Activated CD4-positive, alpha-beta memory T cell treated with anti-CD3 and anti-CD28 coated beads, Interleukin-2, amount 10 ng/mL, durations not matched to agents 7 days and 5 days (primary cell): ENCODE results near the gene DCLK1. TPM values are rescaled to one million over a fixed set of nuclear protein-coding genes. Genes with fewer than 3 reads are reported as not detected.

ENCODE experiments used
- CTCF ChIA-PET: fragments of 350-600 bp; sonication (Branson Sonifier 250); formaldehyde crosslinking; loops from one replicate; lab custom pipeline; 2021; ENCODE audit warnings: antibody characterized with exemption, inconsistent platforms; lab: Charles Lee
- POLR2A ChIA-PET: fragments of 350-600 bp; sonication (Branson Sonifier 250); formaldehyde crosslinking; loops from one replicate; lab custom pipeline; 2021; ENCODE audit warnings: antibody characterized with exemption; lab: Charles Lee
- DNase-seq: peaks from one replicate; pipeline ENCODE4 v3.0.0-alpha.2; 2020
- H3K27ac Mint-ChIP-seq: one replicate; pipeline ENCODE4 v1.8.0; 2021; ENCODE audit warnings: mild to moderate bottlenecking, mixed read lengths
- H3K27me3 Mint-ChIP-seq: one replicate; pipeline ENCODE4 v1.8.0; 2021; ENCODE audit warnings: mixed read lengths
- H3K36me3 Mint-ChIP-seq: one replicate; pipeline ENCODE4 v1.8.0; 2021; ENCODE audit warnings: low read depth, mixed read lengths
- H3K4me1 Mint-ChIP-seq: one replicate; pipeline ENCODE4 v1.8.0; 2021; ENCODE audit warnings: mixed read lengths
- H3K4me3 Mint-ChIP-seq: one replicate; pipeline ENCODE4 v1.8.0; 2021; ENCODE audit warnings: mild to moderate bottlenecking, mixed read lengths
- H3K9me3 Mint-ChIP-seq: one replicate; pipeline ENCODE4 v1.8.0; 2021; ENCODE audit warnings: mixed read lengths
- total RNA-seq, 2 experiments: library from RNA; stranded (reverse); gene quantifications; one replicate each; pipeline ENCODE4 v1.2.3, GENCODE V29; 2021

DCLK1 gene
- total RNA-seq, 2 experiments from 2014 or later, result not detected

DNA sequence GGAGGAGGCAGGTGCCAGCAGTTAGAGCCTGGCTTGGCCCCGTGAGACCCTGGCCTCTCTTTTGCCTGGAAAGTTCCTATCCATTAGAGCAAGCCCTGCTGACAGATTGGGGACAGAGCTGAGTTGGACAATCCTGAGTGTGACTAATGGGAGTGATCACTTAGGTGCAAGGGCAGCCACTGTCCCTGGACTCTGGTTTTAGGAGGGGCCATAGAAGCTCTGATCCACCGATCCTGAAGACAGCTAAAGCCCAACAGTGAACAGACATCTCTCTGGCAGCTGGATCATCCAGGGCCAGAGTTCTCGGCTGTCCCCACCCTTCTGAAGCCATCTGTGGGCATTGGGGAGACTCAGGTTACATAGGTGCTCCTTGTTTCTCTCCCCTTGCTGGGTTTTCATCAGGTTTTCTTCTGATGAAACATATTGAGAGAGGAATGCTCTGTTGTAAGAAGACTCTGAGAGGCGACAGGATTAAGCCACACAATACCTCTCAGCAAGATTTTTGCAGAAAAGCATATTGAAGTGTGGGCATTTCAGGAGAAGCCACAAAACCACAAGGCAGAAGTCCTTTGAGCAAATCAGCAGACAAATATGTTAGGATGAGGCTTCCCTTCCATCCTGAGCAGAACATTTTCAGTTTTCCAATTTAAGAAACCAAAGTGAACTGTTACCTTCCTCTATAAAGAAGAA lies 366.7 kb downstream of the DCLK1 start:
- H3K4me1 Mint-ChIP-seq, result no peaks in the 10 kb centered on the region
- CTCF ChIA-PET, result no interaction called here
- DNase-seq, result no peak
- no peaks in the 10 kb centered on the region for H3K36me3 Mint-ChIP-seq
- H3K9me3 Mint-ChIP-seq, result peaks cover 5% of the 10 kb centered on the region
- no peak overlapping the region for H3K27ac Mint-ChIP-seq
- POLR2A ChIA-PET, result no interaction called here
- no peak overlapping the region for H3K4me3 Mint-ChIP-seq
- no peaks in the 10 kb centered on the region for H3K27me3 Mint-ChIP-seq

DNA sequence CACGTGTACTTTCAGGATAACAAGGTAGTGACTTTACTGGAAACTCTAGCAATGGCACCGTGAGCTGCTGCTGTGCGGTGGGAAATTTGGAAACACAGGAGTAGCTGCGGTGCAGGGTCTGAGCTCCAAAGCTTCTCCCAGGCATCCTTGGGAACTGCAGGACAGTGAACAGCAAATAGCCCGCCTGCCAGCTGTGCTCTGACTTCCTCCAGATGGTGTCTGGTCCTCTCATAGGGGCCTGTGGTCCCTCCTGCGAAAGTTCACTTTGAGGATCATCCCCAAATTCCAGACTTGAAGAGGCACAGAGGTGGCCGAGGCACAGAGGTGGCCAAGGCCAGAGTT lies 367.4 kb downstream of the DCLK1 start:
- no peaks in the 10 kb centered on the region for H3K36me3 Mint-ChIP-seq
- no peak overlapping the region for H3K27ac Mint-ChIP-seq
- no peaks in the 10 kb centered on the region for H3K4me1 Mint-ChIP-seq
- H3K9me3 Mint-ChIP-seq, result peaks cover 9% of the 10 kb centered on the region
- ChIA-PET CTCF (no interaction called here), POLR2A (no interaction called here)
- H3K4me3 Mint-ChIP-seq, result no peak overlapping the region
- DNase-seq, result no peak
- no peaks in the 10 kb centered on the region for H3K27me3 Mint-ChIP-seq

DNA sequence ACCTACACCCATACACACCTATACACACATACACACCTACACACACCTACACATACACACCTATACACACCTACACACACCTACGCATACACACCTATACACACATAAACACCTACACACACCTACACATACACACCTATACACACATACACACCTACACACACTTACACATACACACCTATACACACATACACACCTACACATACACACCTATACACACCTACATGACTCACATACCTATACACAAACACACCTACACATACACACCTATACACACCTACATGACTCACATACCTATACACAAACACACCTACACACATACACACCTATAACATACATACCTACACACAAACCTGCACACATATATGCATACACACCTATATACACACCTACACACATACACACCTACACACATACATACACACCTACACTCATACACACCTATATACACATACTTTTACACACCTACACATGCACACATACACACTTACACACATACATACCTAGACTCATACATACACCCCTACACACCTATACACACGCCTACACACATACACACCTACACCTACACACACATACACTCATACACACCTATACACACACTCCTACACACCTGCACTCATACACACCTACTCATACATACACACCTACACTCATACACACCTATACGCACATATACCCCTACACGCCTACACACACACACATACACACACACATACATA lies 368.0 kb downstream of the DCLK1 start:
- POLR2A ChIA-PET, result no interaction called here
- Mint-ChIP-seq H3K4me1 (no peaks in the 10 kb centered on the region), H3K36me3 (no peaks in the 10 kb centered on the region), H3K27ac (no peak overlapping the region), H3K27me3 (no peaks in the 10 kb centered on the region), H3K4me3 (no peak overlapping the region), H3K9me3 (peaks cover 11% of the 10 kb centered on the region)
- no peak for DNase-seq
- CTCF ChIA-PET, result no interaction called here

DNA sequence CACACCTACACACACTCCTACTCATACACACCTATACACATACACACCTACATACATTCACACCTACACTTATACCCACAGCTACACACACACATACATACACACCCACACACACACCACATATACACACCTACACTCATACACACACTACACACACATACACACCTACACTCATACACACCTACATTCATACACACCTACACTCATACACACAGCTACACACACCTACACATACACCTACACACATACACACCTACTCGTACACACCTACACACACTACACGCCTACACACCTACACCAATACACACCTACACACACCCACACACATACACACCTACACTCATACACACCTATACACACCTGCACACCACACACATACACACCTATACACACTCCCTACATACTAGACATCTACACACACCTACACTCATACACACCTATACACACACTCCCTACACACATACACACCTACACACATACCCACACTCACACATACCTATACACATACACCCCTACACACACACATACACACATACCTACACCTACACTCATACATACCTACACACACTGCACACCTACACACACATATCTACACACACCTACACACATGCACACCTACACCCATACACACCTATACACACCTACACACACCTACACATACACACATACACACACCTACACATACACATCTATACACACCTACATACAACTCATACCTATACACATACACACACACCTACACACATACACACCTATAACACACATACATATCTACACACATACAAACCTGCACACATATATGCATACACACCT lies 369.5 kb downstream of the DCLK1 start:
- H3K9me3 Mint-ChIP-seq, result peaks cover 11% of the 10 kb centered on the region
- H3K4me1 Mint-ChIP-seq, result no peaks in the 10 kb centered on the region
- no peaks in the 10 kb centered on the region for H3K27me3 Mint-ChIP-seq
- no peak overlapping the region for H3K27ac Mint-ChIP-seq
- POLR2A ChIA-PET, result no interaction called here
- CTCF ChIA-PET, result no interaction called here
- H3K36me3 Mint-ChIP-seq, result no peaks in the 10 kb centered on the region
- DNase-seq, result no peak
- H3K4me3 Mint-ChIP-seq, result no peak overlapping the region

DNA sequence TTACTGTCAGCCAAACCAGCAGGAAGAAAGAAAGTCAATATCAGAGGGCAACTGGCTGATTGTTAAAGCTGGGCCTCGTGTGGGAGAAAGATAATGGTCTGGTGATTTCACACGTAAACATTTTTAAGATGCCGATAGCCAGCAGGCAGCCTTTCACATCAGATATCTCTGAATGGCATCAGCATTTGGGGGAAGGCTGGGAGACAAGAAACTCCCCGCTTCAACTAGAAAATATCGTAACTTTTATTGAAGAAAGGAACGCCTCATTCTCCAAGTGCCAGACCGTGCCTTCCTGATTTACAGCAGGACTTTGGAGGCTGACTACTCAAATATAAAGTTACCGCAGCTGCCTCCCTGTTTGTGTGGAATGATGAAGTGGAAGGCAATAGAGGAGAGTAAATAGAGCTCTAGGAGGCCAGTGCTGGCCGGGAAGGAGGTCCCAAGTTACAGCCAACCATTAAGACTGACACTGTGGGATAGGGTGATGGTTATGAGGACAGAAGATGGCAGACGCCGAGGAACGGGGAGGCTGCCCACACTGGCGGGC lies 370.4 kb downstream of the DCLK1 start:
- ChIA-PET CTCF (no interaction called here), POLR2A (no interaction called here)
- Mint-ChIP-seq H3K36me3 (no peaks in the 10 kb centered on the region), H3K9me3 (peaks cover 11% of the 10 kb centered on the region), H3K27me3 (no peaks in the 10 kb centered on the region), H3K4me3 (no peak overlapping the region), H3K27ac (no peak overlapping the region), H3K4me1 (no peaks in the 10 kb centered on the region)
- no peak for DNase-seq

DNA sequence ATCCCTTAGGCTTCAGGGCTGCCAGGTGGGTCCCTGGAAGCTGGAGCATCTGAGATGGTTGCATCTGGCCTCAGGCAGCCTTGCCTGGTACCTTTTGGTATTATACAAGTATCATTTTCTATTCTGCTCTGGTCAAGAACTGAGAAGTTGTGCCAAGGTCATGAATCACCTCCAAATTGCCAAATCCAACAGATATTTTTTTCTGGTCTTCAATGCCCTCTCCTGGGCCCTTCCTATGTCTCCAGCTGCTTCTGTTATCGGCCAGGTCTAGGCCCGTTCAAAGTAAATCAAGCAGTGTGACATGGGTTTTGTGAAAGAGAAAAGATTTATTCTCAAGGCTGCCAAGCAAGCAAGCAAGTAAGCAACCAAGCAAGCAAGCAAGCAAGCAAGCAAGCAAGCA lies 383.6 kb downstream of the DCLK1 start:
- no peaks in the 10 kb centered on the region for H3K9me3 Mint-ChIP-seq
- CTCF ChIA-PET, result no interaction called here
- H3K4me3 Mint-ChIP-seq, result no peak overlapping the region

DNA sequence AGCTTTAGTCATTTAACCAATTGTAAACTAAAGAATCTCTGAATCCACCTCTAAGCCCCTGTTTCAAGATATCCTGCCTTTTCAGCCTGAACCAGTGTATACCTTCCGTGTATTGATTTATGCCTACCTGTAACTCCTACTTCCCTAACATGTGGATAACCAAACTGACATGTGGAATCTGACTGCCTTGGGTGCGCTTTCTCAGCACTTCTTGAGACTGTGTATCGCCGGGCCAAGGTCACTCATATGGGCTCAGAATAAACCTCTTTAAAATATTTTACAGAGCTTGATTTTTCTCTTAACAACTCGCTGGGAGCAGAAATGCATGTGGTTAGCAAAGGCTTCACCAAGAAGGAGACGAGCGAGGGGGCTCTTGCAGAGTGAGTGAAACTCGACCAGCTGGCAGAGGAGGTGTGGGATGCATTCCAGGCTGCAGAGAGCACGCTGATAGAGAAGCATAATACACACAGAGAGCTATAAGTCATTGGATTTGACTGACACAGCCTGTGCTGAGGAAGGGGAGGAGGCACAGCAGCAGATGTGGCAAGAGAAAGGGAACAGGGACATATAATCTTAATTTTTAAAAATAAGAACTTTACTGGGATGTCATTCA lies 386.5 kb downstream of the DCLK1 start:
- Mint-ChIP-seq H3K36me3 (no peaks in the 10 kb centered on the region), H3K27me3 (no peaks in the 10 kb centered on the region), H3K4me1 (no peaks in the 10 kb centered on the region), H3K4me3 (no peak overlapping the region), H3K9me3 (peaks cover 10% of the 10 kb centered on the region), H3K27ac (no peak overlapping the region)
- CTCF ChIA-PET, result no interaction called here
- DNase-seq, result no peak
- POLR2A ChIA-PET, result no interaction called here

More for the DNA sequence above, 383.6 kb downstream of the DCLK1 start:
- POLR2A ChIA-PET, result no interaction called here
- DNase-seq, result no peak
- Mint-ChIP-seq H3K27ac (no peak overlapping the region), H3K4me1 (no peaks in the 10 kb centered on the region), H3K36me3 (no peaks in the 10 kb centered on the region), H3K27me3 (no peaks in the 10 kb centered on the region)

DNA sequence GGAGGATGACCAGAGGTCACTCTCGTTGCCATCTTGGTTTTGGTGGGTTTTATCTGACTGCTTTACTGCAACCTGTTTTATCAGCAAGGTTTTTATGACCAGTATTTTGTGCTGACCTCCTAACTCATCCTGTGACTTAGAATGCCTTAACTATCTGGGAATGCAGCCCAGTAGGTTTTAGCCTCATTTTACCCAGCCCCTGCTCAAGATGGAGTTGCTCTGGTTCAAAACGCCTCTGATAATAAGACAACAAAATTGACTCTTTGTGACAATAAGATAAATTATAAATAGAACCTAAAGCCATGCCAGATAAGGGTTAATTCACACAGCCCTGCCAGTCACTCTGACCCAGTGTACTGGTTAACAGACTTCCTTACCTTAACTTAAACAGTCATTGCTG lies 387.0 kb downstream of the DCLK1 start:
- ChIA-PET CTCF (no interaction called here), POLR2A (no interaction called here)
- Mint-ChIP-seq H3K27ac (no peak overlapping the region), H3K36me3 (no peaks in the 10 kb centered on the region), H3K4me3 (no peak overlapping the region), H3K27me3 (no peaks in the 10 kb centered on the region), H3K9me3 (peaks cover 11% of the 10 kb centered on the region), H3K4me1 (no peaks in the 10 kb centered on the region)
- DNase-seq, result no peak

DNA sequence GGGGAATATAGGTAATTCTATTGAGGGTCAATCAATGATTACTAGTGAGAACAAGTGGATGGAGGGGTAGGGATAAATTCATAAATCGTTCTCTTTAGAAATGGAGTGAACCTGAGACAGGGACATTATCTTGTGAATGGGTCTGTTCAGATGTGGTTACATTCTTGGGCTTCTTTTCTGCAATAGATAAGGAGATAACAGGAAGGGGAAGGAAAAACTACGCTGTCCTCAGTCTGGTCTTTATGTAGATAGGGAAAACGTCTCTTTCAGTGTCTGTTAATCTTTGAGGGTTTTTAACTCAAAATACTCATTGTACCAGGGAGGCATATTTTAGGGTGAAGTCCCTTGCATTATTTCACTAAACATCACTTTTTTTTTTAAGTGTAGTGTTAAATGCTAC lies 388.0 kb downstream of the DCLK1 start:
- Mint-ChIP-seq H3K4me3 (no peak overlapping the region), H3K4me1 (no peaks in the 10 kb centered on the region), H3K27ac (no peak overlapping the region), H3K36me3 (no peaks in the 10 kb centered on the region), H3K9me3 (peaks cover 11% of the 10 kb centered on the region), H3K27me3 (no peaks in the 10 kb centered on the region)
- no peak for DNase-seq
- ChIA-PET POLR2A (no interaction called here), CTCF (no interaction called here)

DNA sequence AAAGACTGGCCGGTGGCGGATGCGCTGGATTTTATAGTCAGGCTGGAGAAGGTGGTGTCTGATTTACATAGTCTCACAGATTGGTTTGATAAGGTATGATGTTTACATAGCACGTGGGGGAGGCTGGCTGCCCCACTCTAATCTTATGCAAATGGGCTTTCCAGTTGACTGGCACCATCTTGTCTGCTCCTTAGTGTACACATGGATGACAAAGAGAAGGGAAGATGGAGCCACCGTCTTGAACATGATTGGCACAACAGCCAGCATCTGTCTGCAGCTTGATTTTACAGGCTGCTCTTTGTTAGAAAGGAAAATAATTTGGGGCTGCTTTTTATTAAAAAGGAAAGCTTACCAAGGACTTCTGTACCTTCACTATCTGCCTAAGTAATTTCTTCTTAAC lies 389.5 kb downstream of the DCLK1 start:
- no peaks in the 10 kb centered on the region for H3K4me1 Mint-ChIP-seq
- CTCF ChIA-PET, result no interaction called here
- no peak for DNase-seq
- H3K36me3 Mint-ChIP-seq, result no peaks in the 10 kb centered on the region
- peaks cover 11% of the 10 kb centered on the region for H3K9me3 Mint-ChIP-seq
- POLR2A ChIA-PET, result no interaction called here
- no peak overlapping the region for H3K4me3 Mint-ChIP-seq
- no peaks in the 10 kb centered on the region for H3K27me3 Mint-ChIP-seq
- no peak overlapping the region for H3K27ac Mint-ChIP-seq

DNA sequence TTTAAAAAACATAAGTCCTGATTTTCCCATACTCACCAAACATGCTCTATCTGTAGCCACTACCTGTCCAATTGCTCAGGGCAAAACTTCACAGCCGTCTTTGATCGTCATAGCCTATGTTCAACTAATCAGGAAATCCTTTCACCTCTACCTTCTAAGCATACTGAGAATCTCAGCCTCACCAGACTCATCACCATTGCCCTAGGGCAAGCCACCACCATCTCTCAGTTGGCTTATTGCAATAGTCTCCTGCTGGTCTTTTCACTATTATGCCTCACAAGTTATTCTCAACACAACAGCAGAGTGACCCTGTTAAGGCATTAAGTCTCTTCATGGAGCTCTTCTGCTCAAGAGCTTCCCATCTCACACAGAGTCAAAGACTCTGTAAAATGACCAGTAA lies 394.3 kb downstream of the DCLK1 start:
- H3K27ac Mint-ChIP-seq, result no peak overlapping the region
- H3K4me3 Mint-ChIP-seq, result no peak overlapping the region
- H3K27me3 Mint-ChIP-seq, result no peaks in the 10 kb centered on the region
- H3K9me3 Mint-ChIP-seq, result peaks cover 12% of the 10 kb centered on the region
- no peak for DNase-seq
- H3K4me1 Mint-ChIP-seq, result no peaks in the 10 kb centered on the region
- POLR2A ChIA-PET, result no interaction called here
- no peaks in the 10 kb centered on the region for H3K36me3 Mint-ChIP-seq
- CTCF ChIA-PET, result no interaction called here

DNA sequence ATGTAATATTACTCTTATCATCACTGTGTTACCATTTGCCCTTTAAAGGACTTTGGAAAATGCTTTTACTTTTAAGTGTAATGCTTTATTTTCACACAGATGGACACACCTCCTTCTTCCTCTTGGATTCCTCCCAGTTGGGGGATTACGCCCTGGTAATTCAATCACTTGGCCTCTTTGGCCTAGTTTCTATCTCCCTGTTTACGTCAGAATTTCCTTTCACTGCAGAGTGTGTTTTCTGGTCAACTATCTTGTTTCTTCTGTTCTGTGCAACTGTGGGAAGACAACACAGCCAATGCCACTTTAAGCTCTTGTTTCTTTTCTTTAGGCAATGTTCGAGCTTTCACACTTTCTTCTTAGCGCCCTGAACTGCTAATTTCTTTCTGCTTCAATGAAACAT lies 397.4 kb downstream of the DCLK1 start:
- no peaks in the 10 kb centered on the region for H3K27me3 Mint-ChIP-seq
- ChIA-PET POLR2A (no interaction called here), CTCF (no interaction called here)
- H3K4me3 Mint-ChIP-seq, result no peak overlapping the region
- no peak for DNase-seq
- H3K27ac Mint-ChIP-seq, result no peak overlapping the region
- no peaks in the 10 kb centered on the region for H3K36me3 Mint-ChIP-seq
- H3K9me3 Mint-ChIP-seq, result peaks cover 4% of the 10 kb centered on the region
- no peaks in the 10 kb centered on the region for H3K4me1 Mint-ChIP-seq

DNA sequence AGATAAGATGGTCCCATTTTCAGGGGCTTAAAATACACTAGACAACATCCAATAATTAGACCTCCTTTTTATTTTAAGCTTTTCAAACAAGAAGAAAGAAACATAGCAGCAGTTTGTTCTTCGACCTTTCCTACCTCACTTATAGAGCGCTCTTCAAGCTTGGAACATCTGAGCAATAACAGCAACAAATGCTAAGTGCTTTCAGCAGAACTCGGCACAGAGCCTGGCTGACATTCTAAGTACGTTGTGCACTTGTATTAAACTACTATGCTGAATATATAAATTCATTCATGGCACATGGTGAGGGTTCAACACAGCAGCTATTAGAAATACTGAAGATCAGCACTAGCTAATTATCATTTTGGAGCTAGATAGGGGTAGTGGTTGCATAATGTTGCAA lies 398.6 kb downstream of the DCLK1 start:
- no peak overlapping the region for H3K4me3 Mint-ChIP-seq
- POLR2A ChIA-PET, result no interaction called here
- CTCF ChIA-PET, result no interaction called here

More for the DNA sequence above, 398.6 kb downstream of the DCLK1 start:
- Mint-ChIP-seq H3K4me1 (no peaks in the 10 kb centered on the region), H3K36me3 (no peaks in the 10 kb centered on the region), H3K27ac (no peak overlapping the region), H3K27me3 (no peaks in the 10 kb centered on the region), H3K9me3 (peaks cover 4% of the 10 kb centered on the region)
- no peak for DNase-seq
